DMS53 treated with DMSO at 0.1 percent for 48 hours (cell line): ENCODE measurements around the gene TAMALIN.

Experiments used
- DNase-seq: peaks from one replicate; lab custom pipeline; 2025; ENCODE audit not compliant: unreplicated experiment; lab: John Stamatoyannopoulos, UW

Gene TAMALIN

GRCh38 chr12:52035926-52036325 is 29.2 kb downstream of the TAMALIN start:
- no peak for DNase-seq

- DNase-seq: peak; percentile 50
These were observed 29.9 kb downstream of the TAMALIN start for GRCh38 chr12:52036587-52037171.

- DNase-seq: no peak
These were observed 30.6 kb downstream of the TAMALIN start for GRCh38 chr12:52037248-52037861.

- no peak for DNase-seq
These were observed 31.7 kb downstream of the TAMALIN start for GRCh38 chr12:52038447-52038846.

- DNase-seq: no peak
These were observed 34.3 kb downstream of the TAMALIN start for GRCh38 chr12:52041035-52041434.

GRCh38 chr12:52041695-52042123 is 35.0 kb downstream of the TAMALIN start:
- DNase-seq: no peak

- DNase-seq: peak; percentile 19
These were observed 36.1 kb downstream of the TAMALIN start for GRCh38 chr12:52042706-52043385.

GRCh38 chr12:52043386-52044212 is 36.9 kb downstream of the TAMALIN start:
- no peak for DNase-seq

GRCh38 chr12:52044292-52044983 is 37.7 kb downstream of the TAMALIN start:
- no peak for DNase-seq

GRCh38 chr12:52045794-52046199 is 39.1 kb downstream of the TAMALIN start:
- no peak for DNase-seq

- DNase-seq: no peak
These were observed 40.1 kb downstream of the TAMALIN start for GRCh38 chr12:52046859-52047258.

- DNase-seq: no peak
These were observed 42.5 kb downstream of the TAMALIN start for GRCh38 chr12:52049286-52049685.

- no peak for DNase-seq
These were observed 42.9 kb downstream of the TAMALIN start for GRCh38 chr12:52049688-52050087.

- peak; percentile 34 for DNase-seq
These were observed 43.5 kb downstream of the TAMALIN start for GRCh38 chr12:52050116-52050757.

GRCh38 chr12:52050758-52051541 is 44.2 kb downstream of the TAMALIN start, which contains the start of gene NR4A1:
Gene NR4A1 (plus strand): TSS chr12:52051442. CDS start chr12:52054329, 2,887 bp downstream.
- DNase-seq: peak; percentile 86

GRCh38 chr12:52052468-52053186 is 45.9 kb downstream of the TAMALIN start:
- DNase-seq: peak; percentile 37

- no peak for DNase-seq
These were observed 46.9 kb downstream of the TAMALIN start for GRCh38 chr12:52053536-52054209.

GRCh38 chr12:52054231-52054832 is 47.6 kb downstream of the TAMALIN start:
- no peak for DNase-seq
